ENCODE results near the gene FAM200A. TPM values are rescaled to one million over a fixed set of nuclear protein-coding genes. Genes with fewer than 3 reads are reported as not detected.
"Not testable (repeated sequence)": the region's sequence is repeated elsewhere in the genome, so short reads cannot be mapped to it uniquely, and the experiment has no call there.

Gene FAM200A
- total and polyA plus RNA-seq, 2 donors (not counting 1 experiment from before 2014, with no cell fraction given): 9.0 to 9.7 TPM

GRCh38 chr7:99573257-99573656 lies 21.3 kb upstream of the FAM200A start:
- Histone ChIP-seq H4K20me1 (ENCODE audit: control insufficient read depth, extremely low read depth, insufficient read depth, low read length) (no peaks in the 10 kb centered on the region), H3K9me3 (ENCODE audit: control insufficient read depth, insufficient read depth, low read depth, low read length) (no peaks in the 10 kb centered on the region), H2AFZ (ENCODE audit: low read length) (no peak overlapping the region), H3K4me2 (ENCODE audit: extremely low read depth, insufficient read depth, low read length) (no peak overlapping the region), H3K9ac (ENCODE audit: insufficient read depth, low read length) (no peak overlapping the region), H3K27ac (ENCODE audit: insufficient read depth, low read length) (no peak overlapping the region), H3K79me2 (ENCODE audit: control insufficient read depth, insufficient read depth, low read length) (peaks cover 3% of the 10 kb centered on the region), H3K4me3 (replicated peaks in 1 of 4; ENCODE audit: control extremely low read depth in 1 of 4, insufficient read depth in 1 of 4, low read depth in 3 of 4, low read length in 4 of 4) (no peak overlapping the region), H3K27me3 (ENCODE audit: control insufficient read depth, insufficient read depth, low read length) (no peaks in the 10 kb centered on the region), H3K36me3 (ENCODE audit: control insufficient read depth, insufficient read depth, low read length) (peaks cover 14% of the 10 kb centered on the region), H3K4me1 (ENCODE audit: control insufficient read depth, extremely low read depth, insufficient read depth, low read length) (no peaks in the 10 kb centered on the region)
- DNase-seq (ENCODE audit: low read depth in 2 of 2): no peak
- TF ChIP-seq CTCF (conservative IDR thresholded peaks at IDR 0.05 in 1 of 2, IDR thresholded peaks at IDR 0.05 in 1 of 2; ENCODE audit: low read depth in 1 of 2, low read length in 2 of 2) (no peak), EZH2 (IDR thresholded peaks at IDR 0.05; ENCODE audit: low read length, missing control alignments) (no peak)

- Histone ChIP-seq H3K4me3 (replicated peaks in 1 of 4; ENCODE audit: control extremely low read depth in 1 of 4, insufficient read depth in 1 of 4, low read depth in 3 of 4, low read length in 4 of 4) (no peak overlapping the region), H3K9me3 (ENCODE audit: control insufficient read depth, insufficient read depth, low read depth, low read length) (no peaks in the 10 kb centered on the region), H3K4me2 (ENCODE audit: extremely low read depth, insufficient read depth, low read length) (no peak overlapping the region), H3K27ac (ENCODE audit: insufficient read depth, low read length) (no peak overlapping the region), H2AFZ (ENCODE audit: low read length) (no peak overlapping the region), H4K20me1 (ENCODE audit: control insufficient read depth, extremely low read depth, insufficient read depth, low read length) (no peaks in the 10 kb centered on the region), H3K4me1 (ENCODE audit: control insufficient read depth, extremely low read depth, insufficient read depth, low read length) (no peaks in the 10 kb centered on the region), H3K27me3 (ENCODE audit: control insufficient read depth, insufficient read depth, low read length) (no peaks in the 10 kb centered on the region), H3K79me2 (ENCODE audit: control insufficient read depth, insufficient read depth, low read length) (peaks cover 6% of the 10 kb centered on the region), H3K9ac (ENCODE audit: insufficient read depth, low read length) (no peak overlapping the region), H3K36me3 (ENCODE audit: control insufficient read depth, insufficient read depth, low read length) (peaks cover 14% of the 10 kb centered on the region)
- TF ChIP-seq CTCF (conservative IDR thresholded peaks at IDR 0.05 in 1 of 2, IDR thresholded peaks at IDR 0.05 in 1 of 2; ENCODE audit: low read depth in 1 of 2, low read length in 2 of 2) (no peak), EZH2 (IDR thresholded peaks at IDR 0.05; ENCODE audit: low read length, missing control alignments) (no peak)
- DNase-seq (ENCODE audit: low read depth in 2 of 2): no peak
Observed at GRCh38 chr7:99571768-99572167, 19.9 kb upstream of the FAM200A start.

- not testable (repeated sequence) for H3K4me1 ChIP-seq (ENCODE audit: control insufficient read depth, extremely low read depth, insufficient read depth, low read length); H3K9ac ChIP-seq (ENCODE audit: insufficient read depth, low read length); H2AFZ ChIP-seq (ENCODE audit: low read length); H3K4me2 ChIP-seq (ENCODE audit: extremely low read depth, insufficient read depth, low read length); H3K27ac ChIP-seq (ENCODE audit: insufficient read depth, low read length); H3K4me3 ChIP-seq (replicated peaks in 1 of 4; ENCODE audit: control extremely low read depth in 1 of 4, insufficient read depth in 1 of 4, low read depth in 3 of 4, low read length in 4 of 4); H4K20me1 ChIP-seq (ENCODE audit: control insufficient read depth, extremely low read depth, insufficient read depth, low read length); H3K9me3 ChIP-seq (ENCODE audit: control insufficient read depth, insufficient read depth, low read depth, low read length); DNase-seq (ENCODE audit: low read depth in 2 of 2); H3K27me3 ChIP-seq (ENCODE audit: control insufficient read depth, insufficient read depth, low read length)
- H3K79me2 ChIP-seq (ENCODE audit: control insufficient read depth, insufficient read depth, low read length): peaks cover 30% of the 10 kb centered on the region
- peaks cover 25% of the 10 kb centered on the region for H3K36me3 ChIP-seq (ENCODE audit: control insufficient read depth, insufficient read depth, low read length)
Observed at GRCh38 chr7:99568770-99569169, 16.9 kb upstream of the FAM200A start.
